Activated naive CD4-positive, alpha-beta T cell treated with anti-CD3 and anti-CD28 coated beads, Interleukin-2, amount 50 U/mL, for 16 hours (primary cell): ENCODE results near the gene PALM.
"Not testable (repeated sequence)": the region's sequence is repeated elsewhere in the genome, so short reads cannot be mapped to it uniquely, and the experiment has no call there.

ENCODE experiments used
- DNase-seq: peaks from one replicate; pipeline ENCODE4 v3.0.0-alpha.2; 2020

PALM gene

GRCh38 chr19:708154-709143 is at the start of gene PALM:
PALM (plus strand) TSS chr19:708935; CDS start chr19:709147, 212 bp downstream.
- no peak for DNase-seq

- peak; percentile 13 for DNase-seq
Measured at GRCh38 chr19:660793-661426, 47.8 kb upstream of the PALM start.

- DNase-seq: peak; percentile 62
Measured at GRCh38 chr19:661427-662196, 47.1 kb upstream of the PALM start.

- peak; percentile 80 for DNase-seq
Measured at GRCh38 chr19:662207-662961, 46.4 kb upstream of the PALM start.

GRCh38 chr19:662962-663681 is 45.6 kb upstream of the PALM start, which contains the start of gene RNF126:
RNF126 (minus strand) TSS chr19:663214; CDS start chr19:663121, 93 bp downstream.
- peak; percentile 90 for DNase-seq

- DNase-seq: no peak
Measured at GRCh38 chr19:663682-664117, 45.0 kb upstream of the PALM start.

- peak; percentile 87 for DNase-seq
Measured at GRCh38 chr19:664913-665443, 43.8 kb upstream of the PALM start.

- not testable (repeated sequence) for DNase-seq
Measured at GRCh38 chr19:666985-667573, 41.7 kb upstream of the PALM start.

GRCh38 chr19:668675-669434 is 39.9 kb upstream of the PALM start:
- not testable (repeated sequence) for DNase-seq

- no peak for DNase-seq
Measured at GRCh38 chr19:670609-671075, 38.1 kb upstream of the PALM start.

- DNase-seq: no peak
Measured at GRCh38 chr19:674282-675151, 34.2 kb upstream of the PALM start.

- no peak for DNase-seq
Measured at GRCh38 chr19:676007-676338, 32.8 kb upstream of the PALM start.

- no peak for DNase-seq
Measured at GRCh38 chr19:676339-677105, 32.2 kb upstream of the PALM start, which contains the start of gene FSTL3. FSTL3 (plus strand) TSS chr19:676392; CDS start chr19:676424, 32 bp downstream.

GRCh38 chr19:677201-677600 is 31.5 kb upstream of the PALM start:
- no peak for DNase-seq

GRCh38 chr19:677601-678436 is 30.9 kb upstream of the PALM start:
- no peak for DNase-seq

- DNase-seq: no peak
Measured at GRCh38 chr19:678791-679388, 29.8 kb upstream of the PALM start.
